ENCODE measurements around the gene CLEC2B. TPM values are rescaled to one million over a fixed set of nuclear protein-coding genes. Genes with fewer than 3 reads are reported as not detected.

CLEC2B gene
- total and polyA plus RNA-seq, 2 donors, result 9.3 to 20.4 TPM

- no peak for DNase-seq (ENCODE audit: extremely low spot score)
- WGBS, result 46% methylated on average over 2 of the region's 2 CpGs
These were observed 58.5 kb downstream of the CLEC2B start for GRCh38 chr12:9810671-9811070.

DNA sequence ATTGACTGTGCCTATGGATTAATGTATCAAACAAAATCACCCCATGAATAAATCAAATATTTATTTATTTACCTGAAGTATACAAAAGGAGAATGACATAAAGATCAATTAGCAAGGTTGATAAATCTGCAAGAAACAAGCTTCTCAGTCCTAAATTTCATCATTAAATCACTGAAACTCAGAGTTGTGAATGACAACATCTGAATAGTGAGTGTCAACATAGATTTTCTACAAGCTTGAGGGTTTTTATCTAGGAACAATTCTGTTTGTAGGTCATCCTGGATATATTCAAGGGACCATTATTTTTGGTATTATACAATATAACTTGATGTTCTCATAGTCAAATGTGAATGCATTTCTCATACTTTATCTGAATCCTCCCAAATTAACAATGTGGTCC is 59.3 kb downstream of the CLEC2B start:
- Histone ChIP-seq H3K4me3 (ENCODE audit: low read depth, low read length) (no peak overlapping the region), H3K36me3 (ENCODE audit: insufficient read depth) (no peaks in the 10 kb centered on the region), H3K4me1 (ENCODE audit: insufficient read depth) (no peaks in the 10 kb centered on the region), H3K27ac (ENCODE audit: low read depth) (no peak overlapping the region)
- DNase-seq (ENCODE audit: extremely low spot score), result no peak

More at GRCh38 chr12:9810671-9811070, 58.5 kb downstream of the CLEC2B start:
- H3K4me1 ChIP-seq (ENCODE audit: insufficient read depth), result no peaks in the 10 kb centered on the region
- no peaks in the 10 kb centered on the region for H3K36me3 ChIP-seq (ENCODE audit: insufficient read depth)
- H3K27ac ChIP-seq (ENCODE audit: low read depth), result no peak overlapping the region
- H3K4me3 ChIP-seq (ENCODE audit: low read depth, low read length), result no peak overlapping the region

DNA sequence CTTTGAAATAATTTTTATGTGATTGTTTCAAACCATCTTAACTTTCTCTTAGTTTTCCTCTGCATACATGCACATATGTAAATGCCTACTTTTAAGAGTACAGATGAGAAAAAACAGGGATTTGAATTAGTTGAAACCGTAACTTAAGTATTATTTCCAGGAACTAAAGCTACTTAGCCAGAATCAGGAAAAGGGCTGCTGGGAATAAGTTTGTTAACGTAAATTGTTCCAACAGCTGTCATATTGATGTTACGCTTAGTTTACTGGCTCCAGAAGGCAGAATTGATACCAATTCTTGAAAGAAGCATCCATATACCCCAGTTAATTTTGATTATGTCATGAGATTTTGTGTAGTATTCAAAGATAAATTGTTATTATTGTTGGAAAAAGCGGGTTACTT is 59.8 kb downstream of the CLEC2B start:
- Histone ChIP-seq H3K27ac (ENCODE audit: low read depth) (no peak overlapping the region), H3K36me3 (ENCODE audit: insufficient read depth) (no peaks in the 10 kb centered on the region), H3K4me3 (ENCODE audit: low read depth, low read length) (no peak overlapping the region), H3K4me1 (ENCODE audit: insufficient read depth) (no peaks in the 10 kb centered on the region)
- 48% methylated on average over 4 of the region's 4 CpGs for WGBS
- no peak for DNase-seq (ENCODE audit: extremely low spot score)

DNA sequence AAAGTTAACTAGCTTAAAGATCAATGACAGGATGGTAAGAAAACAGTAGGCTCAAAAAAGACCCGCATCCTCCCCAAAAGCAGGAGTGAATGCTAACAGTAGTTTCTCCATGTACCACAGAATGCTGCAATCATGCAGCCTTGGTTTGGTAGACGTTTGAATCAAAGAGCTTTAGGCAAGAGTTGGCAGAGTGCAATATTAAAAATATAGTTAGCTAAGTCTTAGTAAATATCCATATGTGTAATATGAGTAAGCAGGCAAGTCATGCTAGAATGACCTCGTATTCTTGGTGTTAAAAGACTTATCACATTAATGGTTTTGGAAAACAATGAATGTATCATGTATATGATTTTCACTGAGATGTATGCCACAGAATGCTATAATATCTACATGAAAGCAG is 60.6 kb downstream of the CLEC2B start:
- 73% methylated on average over 3 of the region's 3 CpGs for WGBS
- DNase-seq (ENCODE audit: extremely low spot score), result no peak
- H3K4me3 ChIP-seq (ENCODE audit: low read depth, low read length), result no peak overlapping the region
- H3K4me1 ChIP-seq (ENCODE audit: insufficient read depth), result no peaks in the 10 kb centered on the region
- H3K36me3 ChIP-seq (ENCODE audit: insufficient read depth), result no peaks in the 10 kb centered on the region
- no peak overlapping the region for H3K27ac ChIP-seq (ENCODE audit: low read depth)

GRCh38 chr12:9806714-9807113 is 62.4 kb downstream of the CLEC2B start:
- Histone ChIP-seq H3K4me3 (ENCODE audit: low read depth, low read length) (no peak overlapping the region), H3K36me3 (ENCODE audit: insufficient read depth) (no peaks in the 10 kb centered on the region), H3K4me1 (ENCODE audit: insufficient read depth) (no peaks in the 10 kb centered on the region), H3K27ac (ENCODE audit: low read depth) (no peak overlapping the region)
- WGBS, result 69% methylated on average over 4 of the region's 4 CpGs
- DNase-seq (ENCODE audit: extremely low spot score), result no peak

- no peak for DNase-seq (ENCODE audit: extremely low spot score)
- Histone ChIP-seq H3K4me3 (ENCODE audit: low read depth, low read length) (no peak overlapping the region), H3K4me1 (ENCODE audit: insufficient read depth) (no peaks in the 10 kb centered on the region), H3K36me3 (ENCODE audit: insufficient read depth) (no peaks in the 10 kb centered on the region), H3K27ac (ENCODE audit: low read depth) (no peak overlapping the region)
- 93% methylated on average over 2 of the region's 2 CpGs for WGBS
These were observed 63.3 kb downstream of the CLEC2B start for GRCh38 chr12:9805883-9806282.

Other genes with a start within 250 kb of the CLEC2B start
- gene CLEC2D, start 199.6 kb downstream of the CLEC2B start, total RNA-seq, result 31.2 TPM
- gene CLEC2D, start 199.6 kb downstream of the CLEC2B start, polyA plus RNA-seq, result 3.4 TPM
- not detected for gene CLECL1, start 136.3 kb downstream of the CLEC2B start, total RNA-seq
- gene CLECL1, start 136.3 kb downstream of the CLEC2B start, polyA plus RNA-seq, result 0.37 TPM
- 13.7 TPM for gene CD69, start 108.5 kb downstream of the CLEC2B start, total RNA-seq
- gene CD69, start 108.5 kb downstream of the CLEC2B start, polyA plus RNA-seq, result 7.4 TPM
- gene KLRF1, start 41.9 kb downstream of the CLEC2B start, total RNA-seq, result 1.5 TPM
- 0.34 TPM for gene KLRF1, start 41.9 kb downstream of the CLEC2B start, polyA plus RNA-seq
- gene KLRF2, start 12.1 kb upstream of the CLEC2B start, total RNA-seq, result not detected
- gene KLRF2, start 12.1 kb upstream of the CLEC2B start, polyA plus RNA-seq, result not detected
- not detected for gene CLEC2A, start 63.0 kb upstream of the CLEC2B start, total RNA-seq
- not detected for gene CLEC2A, start 63.0 kb upstream of the CLEC2B start, polyA plus RNA-seq
- gene CLEC12A, start 102.1 kb upstream of the CLEC2B start, total RNA-seq, result 1.5 TPM
- 1.6 TPM for gene CLEC12A, start 102.1 kb upstream of the CLEC2B start, polyA plus RNA-seq
- gene CLEC1B, start 129.8 kb upstream of the CLEC2B start, total RNA-seq, result not detected
- not detected for gene CLEC1B, start 129.8 kb upstream of the CLEC2B start, polyA plus RNA-seq
- gene CLEC12B, start 141.3 kb upstream of the CLEC2B start, total RNA-seq, result 0.95 TPM
- 0.08 TPM for gene CLEC12B, start 141.3 kb upstream of the CLEC2B start, polyA plus RNA-seq
- gene CLEC9A, start 161.3 kb upstream of the CLEC2B start, total RNA-seq, result 0.90 TPM
- 0.62 TPM for gene CLEC9A, start 161.3 kb upstream of the CLEC2B start, polyA plus RNA-seq
- 3.2 TPM for gene CLEC1A, start 229.6 kb upstream of the CLEC2B start, total RNA-seq
- 6.0 TPM for gene CLEC1A, start 229.6 kb upstream of the CLEC2B start, polyA plus RNA-seq

All from urinary bladder (tissue), 4 donors.